ENCODE data around the gene KCNH2.

- TF ChIP-seq ZNF629 (tag by site-specific recombination; IDR thresholded peaks at IDR 0.05) (no peak), CTCF (tag by site-specific recombination; IDR thresholded peaks at IDR 0.05) (no peak), KLF16 (tag by site-specific recombination; IDR thresholded peaks at IDR 0.05) (no peak)
Observed at GRCh38 chr7:150963707-150964559, 14.2 kb downstream of the KCNH2 start.

Measured in HEK293 (cell line).